MM.1S (cell line): Measurements from ENCODE around the gene PSD.

Source experiments
- CTCF ChIP-seq: fragments of 300-600 bp; sonication (generic); IDR thresholded peaks from 2 replicates; pipeline ENCODE4 v1.5.1; 2016; ENCODE audit warnings: antibody characterized with exemption, low read length, mixed read lengths
- EZH2 ChIP-seq: fragments of 300-600 bp; sonication (generic); optimal IDR thresholded peaks from 2 replicates; pipeline ENCODE3; 2017; ENCODE audit warnings: low read depth, mild to moderate bottlenecking, antibody characterized with exemption, low read length, mixed read lengths

GRCh38 chr10:102421507-102421756, 2.8 kb upstream of the PSD start:
- no peak for TF ChIP-seq EZH2
- no peak for TF ChIP-seq CTCF
